H9 (cell line): ENCODE measurements around the gene SURF4. TPM values are rescaled to one million over a fixed set of nuclear protein-coding genes. Genes with fewer than 3 reads are reported as not detected.
"Not testable (repeated sequence)": the region's sequence is repeated elsewhere in the genome, so short reads cannot be mapped to it uniquely, and the experiment has no call there.

Experiments
- DNase-seq: peaks from one replicate; pipeline ENCODE4 v3.0.0-alpha.2; 2017
- H2AFZ ChIP-seq: one replicate; pipeline ENCODE4 v1.6.1; 2013; ENCODE audit warnings: mild to moderate bottlenecking, low read length, control low read depth, moderate library complexity
- H2AK5ac ChIP-seq: 2 replicates; pipeline ENCODE4 v1.6.1; 2013; ENCODE audit warnings: low read length, control low read depth, mixed read lengths; ENCODE audit not compliant: insufficient read length
- H2BK120ac ChIP-seq: one replicate; pipeline ENCODE4 v1.6.1; 2013; ENCODE audit warnings: low read depth, mild to moderate bottlenecking, low read length, control low read depth, inconsistent platforms; ENCODE audit not compliant: poor library complexity, severe bottlenecking
- H2BK12ac ChIP-seq: 2 replicates; pipeline ENCODE4 v1.6.1; 2013; ENCODE audit warnings: low read length, control low read depth, mixed read lengths, low read depth; ENCODE audit not compliant: insufficient read length
- H2BK15ac ChIP-seq: 2 replicates; pipeline ENCODE4 v1.6.1; 2013; ENCODE audit warnings: low read depth, low read length, control low read depth
- H2BK20ac ChIP-seq: one replicate; pipeline ENCODE4 v1.6.1; 2013; ENCODE audit warnings: low read depth, mild to moderate bottlenecking, low read length, control low read depth, inconsistent platforms; ENCODE audit not compliant: poor library complexity, severe bottlenecking
- H2BK5ac ChIP-seq: 2 replicates; pipeline ENCODE4 v1.6.1; 2013; ENCODE audit warnings: low read length, control low read depth, mixed read lengths; ENCODE audit not compliant: insufficient read length
- H3K14ac ChIP-seq: 2 replicates; pipeline ENCODE4 v1.6.1; 2013; ENCODE audit warnings: low read length, control low read depth; ENCODE audit not compliant: insufficient read depth
- H3K18ac ChIP-seq: 2 replicates; pipeline ENCODE4 v1.6.1; 2013; ENCODE audit warnings: low read depth, mild to moderate bottlenecking, mixed read lengths, low read length, control low read depth; ENCODE audit not compliant: insufficient read length
- H3K23ac ChIP-seq: 2 replicates; pipeline ENCODE4 v1.6.1; 2013; ENCODE audit warnings: low read length, control low read depth, mixed read lengths, low read depth; ENCODE audit not compliant: insufficient read length
- H3K23me2 ChIP-seq: 2 replicates; pipeline ENCODE4 v1.6.1; 2013; ENCODE audit warnings: low read depth, mild to moderate bottlenecking, mixed read lengths, low read length, control low read depth; ENCODE audit not compliant: insufficient read length, poor library complexity, severe bottlenecking
- H3K27ac ChIP-seq: 2 replicates; pipeline ENCODE4 v1.5.1; 2013; ENCODE audit warnings: low read length, control low read depth, mixed read lengths, low read depth; ENCODE audit not compliant: insufficient read length
- H3K27me3 ChIP-seq: 2 replicates; pipeline ENCODE4 v1.6.1; 2013; ENCODE audit warnings: low read length, control low read depth, inconsistent platforms; ENCODE audit not compliant: insufficient read depth
- H3K4ac ChIP-seq: 2 replicates; pipeline ENCODE4 v1.6.1; 2013; ENCODE audit warnings: low read depth, mild to moderate bottlenecking, control low read depth, inconsistent platforms, low read length, moderate library complexity
- H3K4me1 ChIP-seq: 2 replicates; pipeline ENCODE4 v1.6.1; 2013; ENCODE audit warnings: low read length, control low read depth, inconsistent platforms; ENCODE audit not compliant: insufficient read depth
- H3K4me2 ChIP-seq: 2 replicates; pipeline ENCODE4 v1.6.1; 2013; ENCODE audit warnings: low read length, control low read depth, mixed read lengths; ENCODE audit not compliant: insufficient read length, insufficient read depth
- H3K56ac ChIP-seq: 2 replicates; pipeline ENCODE4 v1.6.1; 2013; ENCODE audit warnings: low read depth, mild to moderate bottlenecking, mixed read lengths, low read length, control low read depth; ENCODE audit not compliant: insufficient read length
- H3K79me1 ChIP-seq: 2 replicates; pipeline ENCODE4 v1.6.1; 2013; ENCODE audit warnings: low read depth, mild to moderate bottlenecking, moderate library complexity, low read length, control low read depth, inconsistent platforms; ENCODE audit not compliant: insufficient read depth, poor library complexity, severe bottlenecking
- H3K79me2 ChIP-seq: 2 replicates; pipeline ENCODE4 v1.6.1; 2013; ENCODE audit warnings: low read length, control low read depth, inconsistent platforms; ENCODE audit not compliant: insufficient read depth
- H3K9ac ChIP-seq: 2 replicates; pipeline ENCODE4 v1.6.1; 2013; ENCODE audit warnings: low read length, control low read depth, mixed read lengths; ENCODE audit not compliant: insufficient read length; ENCODE audit errors: extremely low read depth
- H3K9me3 ChIP-seq: one replicate; pipeline ENCODE4 v1.6.1; 2013; ENCODE audit warnings: low read depth, low read length, inconsistent platforms; ENCODE audit not compliant: control insufficient read depth
- H3T11ph ChIP-seq: one replicate; pipeline ENCODE4 v1.6.1; 2013; ENCODE audit warnings: mild to moderate bottlenecking, low read length, control low read depth, inconsistent platforms
- H4K20me1 ChIP-seq: one replicate; pipeline ENCODE4 v1.6.1; 2013; ENCODE audit not compliant: control insufficient read depth, insufficient read length, insufficient read depth
- H4K5ac ChIP-seq: 2 replicates; pipeline ENCODE4 v1.6.1; 2013; ENCODE audit warnings: low read depth, mild to moderate bottlenecking, mixed read lengths, low read length, control low read depth; ENCODE audit not compliant: insufficient read length
- H4K8ac ChIP-seq: replicated peaks from 2 replicates; pipeline ENCODE4 v1.6.1; 2013; ENCODE audit warnings: low read length, control low read depth, mixed read lengths, low read depth; ENCODE audit not compliant: insufficient read length
- H4K91ac ChIP-seq: 2 replicates; pipeline ENCODE4 v1.6.1; 2013; ENCODE audit warnings: low read depth, mild to moderate bottlenecking, moderate library complexity, mixed read lengths, low read length, control low read depth; ENCODE audit not compliant: insufficient read length
- H3K27ac Mint-ChIP-seq, 3 experiments: 2 replicates in 2 of 3; 3 replicates in 1 of 3; pipeline ENCODE4 v1.8.0; 2020 to 2021; ENCODE audit warnings: mixed read lengths in 3 of 3, mild to moderate bottlenecking in 1 of 3, moderate library complexity in 1 of 3
- H3K27me3 Mint-ChIP-seq: 2 replicates; pipeline ENCODE4 v1.8.0; 2021; ENCODE audit warnings: low read depth, mild to moderate bottlenecking, moderate library complexity, mixed read lengths
- H3K36me3 Mint-ChIP-seq, 3 experiments: 2 replicates in 2 of 3; 3 replicates in 1 of 3; pipeline ENCODE4 v1.8.0; 2020 to 2021; ENCODE audit warnings: low read depth in 3 of 3, mixed read lengths in 3 of 3; ENCODE audit not compliant: insufficient read depth in 1 of 3
- H3K4me1 Mint-ChIP-seq, 2 experiments: 2 replicates each; pipeline ENCODE4 v1.8.0; 2020; ENCODE audit warnings: mixed read lengths in 2 of 2
- H3K4me3 Mint-ChIP-seq, 2 experiments: 2 replicates in 1 of 2; 3 replicates in 1 of 2; pipeline ENCODE4 v1.8.0; 2020 to 2021; ENCODE audit warnings: mild to moderate bottlenecking in 2 of 2, mixed read lengths in 2 of 2, moderate library complexity in 1 of 2
- H3K9me3 Mint-ChIP-seq, 2 experiments: 2 replicates in 1 of 2; 3 replicates in 1 of 2; pipeline ENCODE4 v1.8.0; 2020; ENCODE audit warnings: mild to moderate bottlenecking in 2 of 2, mixed read lengths in 2 of 2, moderate library complexity in 1 of 2
- CTCF ChIP-seq: fragments of 200-600 bp; sonication (generic); conservative IDR thresholded peaks from 3 replicates; pipeline ENCODE4 v1.8.0; 2021; ENCODE audit warnings: antibody characterized with exemption, mild to moderate bottlenecking
- WGBS: extraction: QIAGEN DNeasy Blood & Tissue Kit; methylation state at CpG from one replicate; pipeline ENCODE4 v1.1.7; 2013; ENCODE audit warnings: missing lambda C conversion rate, low lambda C conversion rate, mixed read lengths; ENCODE audit not compliant: insufficient read length; ENCODE audit errors: extremely low coverage; 5-methylcytosine and 5-hydroxymethylcytosine counted together
- total RNA-seq: library from RNA; stranded (reverse); gene quantifications from 2 replicates; pipeline ENCODE4 v1.2.1, GENCODE V29; 2021

SURF4 gene
- total RNA-seq, 1 experiment from 2014 or later = 146 TPM

GRCh38 chr9:133393399-133393798 is 17.5 kb upstream of the SURF4 start:
- no peak overlapping the region for H3K18ac ChIP-seq
- Mint-ChIP-seq H3K27ac (no peak overlapping the region), H3K36me3 (peaks cover 0 to 1% (median 0%) of the 10 kb centered on the region in 3 experiments; a peak in 1 of 7 replicates), H3K4me3 (no peak overlapping the region), H3K27me3 (peaks cover 42% of the 10 kb centered on the region), H3K4me1 (peaks cover 0 to 3% of the 10 kb centered on the region in 2 experiments; a peak in 1 of 4 replicates), H3K9me3 (peaks cover 15% of the 10 kb centered on the region in 2 experiments)
- H3T11ph ChIP-seq = no peak overlapping the region
- no peak for TF ChIP-seq CTCF
- no peak overlapping the region for H3K23ac ChIP-seq
- H3K79me1 ChIP-seq = no peaks in the 10 kb centered on the region
- no peaks in the 10 kb centered on the region for H3K23me2 ChIP-seq
- H3K4me1 ChIP-seq = no peaks in the 10 kb centered on the region
- H3K27me3 ChIP-seq = no peaks in the 10 kb centered on the region
- WGBS = no CpG with 5 or more reads among the region's 3 CpGs
- H2BK15ac ChIP-seq = no peak overlapping the region
- no peak overlapping the region for H2AK5ac ChIP-seq
- no peak overlapping the region for H3K4me2 ChIP-seq
- no peak overlapping the region for H2AFZ ChIP-seq
- no peak overlapping the region for H2BK20ac ChIP-seq
- no peak overlapping the region for H3K56ac ChIP-seq
- no peak overlapping the region for H4K91ac ChIP-seq
- no peak overlapping the region for H4K8ac ChIP-seq
- H2BK12ac ChIP-seq = no peak overlapping the region
- no peak overlapping the region for H4K5ac ChIP-seq
- H3K27ac ChIP-seq = no peak overlapping the region
- H2BK120ac ChIP-seq = no peak overlapping the region
- no peak overlapping the region for H3K9ac ChIP-seq
- no peaks in the 10 kb centered on the region for H4K20me1 ChIP-seq
- H3K14ac ChIP-seq = no peak overlapping the region
- H2BK5ac ChIP-seq = no peak overlapping the region
- DNase-seq = no peak
- H3K4ac ChIP-seq = no peak overlapping the region
- no peaks in the 10 kb centered on the region for H3K9me3 ChIP-seq
- no peaks in the 10 kb centered on the region for H3K79me2 ChIP-seq

GRCh38 chr9:133392308-133392707 is 16.4 kb upstream of the SURF4 start:
- Mint-ChIP-seq H3K27me3 (peaks cover 42% of the 10 kb centered on the region), H3K9me3 (peaks cover 15% of the 10 kb centered on the region in 2 experiments)
- H2BK20ac ChIP-seq, H3K4ac ChIP-seq, H3K18ac ChIP-seq, H3K36me3 Mint-ChIP-seq, H2BK5ac ChIP-seq, H3K9me3 ChIP-seq, H3K56ac ChIP-seq, H3K79me1 ChIP-seq, H3K14ac ChIP-seq, H4K91ac ChIP-seq, H3K27me3 ChIP-seq, H3K23me2 ChIP-seq, H2AK5ac ChIP-seq, H2BK120ac ChIP-seq, H3K27ac ChIP-seq, H3K4me3 Mint-ChIP-seq, H3K4me2 ChIP-seq, H3K23ac ChIP-seq, H3K4me1 ChIP-seq, H2AFZ ChIP-seq, H3K27ac Mint-ChIP-seq, H2BK15ac ChIP-seq, H4K20me1 ChIP-seq, H3T11ph ChIP-seq, H2BK12ac ChIP-seq, H3K4me1 Mint-ChIP-seq, H3K79me2 ChIP-seq, H3K9ac ChIP-seq, H4K8ac ChIP-seq, H4K5ac ChIP-seq, DNase-seq: not testable (repeated sequence)
- WGBS = no CpG with 5 or more reads among the region's 3 CpGs
